Hepatocyte (in vitro differentiated cells): Measurements from ENCODE around the gene SSTR4. TPM values are rescaled to one million over a fixed set of nuclear protein-coding genes. Genes with fewer than 3 reads are reported as not detected.

Experiments
- DNase-seq: peaks from one replicate; pipeline ENCODE4 v3.0.0-alpha.2; 2016; ENCODE audit warnings: low spot score
- H2AFZ ChIP-seq: fragments of 200-600 bp; sonication (generic); 2 replicates; pipeline ENCODE4 v1.6.0; 2016; ENCODE audit warnings: antibody characterized with exemption, mild to moderate bottlenecking
- H3K27ac ChIP-seq: fragments of 200-600 bp; sonication (generic); 2 replicates; pipeline ENCODE4 v1.5.1; 2016; ENCODE audit warnings: mild to moderate bottlenecking
- H3K27me3 ChIP-seq: fragments of 200-600 bp; sonication (generic); 2 replicates; pipeline ENCODE4 v1.6.1; 2016
- H3K36me3 ChIP-seq: fragments of 200-600 bp; sonication (generic); replicated peaks from 2 replicates; pipeline ENCODE4 v1.5.1; 2016; ENCODE audit warnings: low read depth; ENCODE audit not compliant: insufficient read depth
- H3K4me1 ChIP-seq: fragments of 200-600 bp; sonication (generic); 2 replicates; pipeline ENCODE4 v1.5.1; 2016; ENCODE audit warnings: mild to moderate bottlenecking, moderate library complexity; ENCODE audit not compliant: insufficient read depth
- H3K4me2 ChIP-seq: fragments of 200-600 bp; sonication (generic); 2 replicates; pipeline ENCODE4 v1.6.0; 2016
- H3K4me3 ChIP-seq: fragments of 200-600 bp; sonication (generic); 2 replicates; pipeline ENCODE4 v1.5.1; 2016; ENCODE audit warnings: mild to moderate bottlenecking
- H3K79me2 ChIP-seq: fragments of 200-600 bp; sonication (generic); 2 replicates; pipeline ENCODE4 v1.6.0; 2017; ENCODE audit warnings: mild to moderate bottlenecking
- H3K9me2 ChIP-seq: fragments of 200-600 bp; sonication (generic); replicated peaks from 2 replicates; pipeline ENCODE4 v1.6.0; 2017; ENCODE audit warnings: mild to moderate bottlenecking; ENCODE audit not compliant: insufficient read depth
- H3K9me3 ChIP-seq: fragments of 200-600 bp; sonication (generic); 2 replicates; pipeline ENCODE4 v1.5.1; 2016; ENCODE audit warnings: low read depth, mild to moderate bottlenecking
- H4K20me1 ChIP-seq: fragments of 200-600 bp; sonication (generic); 2 replicates; pipeline ENCODE4 v1.6.0; 2016; ENCODE audit warnings: mild to moderate bottlenecking; ENCODE audit not compliant: insufficient read depth, poor library complexity, severe bottlenecking
- CTCF ChIP-seq: fragments of 200-600 bp; sonication (generic); IDR thresholded peaks from 2 replicates; pipeline ENCODE4 v1.5.1; 2016; ENCODE audit warnings: antibody characterized with exemption, mild to moderate bottlenecking; ENCODE audit not compliant: poor library complexity
- EZH2 ChIP-seq: fragments of 200-600 bp; sonication (generic); IDR thresholded peaks from 2 replicates; pipeline ENCODE4 v1.6.1; 2016; ENCODE audit warnings: antibody characterized with exemption, mild to moderate bottlenecking, borderline replicate concordance
- EZH2phosphoT487 ChIP-seq: fragments of 200-600 bp; sonication (generic); IDR thresholded peaks from one replicate; pipeline ENCODE4 v1.6.1; 2018; ENCODE audit warnings: antibody characterized with exemption, mild to moderate bottlenecking, low read depth, moderate library complexity; ENCODE audit not compliant: unreplicated experiment, severe bottlenecking
- WGBS: methylation state at CpG from one replicate; pipeline ENCODE4 v1.1.6; 2016; ENCODE audit warnings: low lambda C conversion rate; ENCODE audit errors: missing lambda C conversion rate; 5-methylcytosine and 5-hydroxymethylcytosine counted together
- polyA plus RNA-seq: library from polyadenylated mRNA; unstranded; fragments of >200 nt; fragmentation: Nextera tagmentation; extraction: Ambion mirVana; gene quantifications from 2 replicates; pipeline ENCODE4 v1.2.1, GENCODE V29; 2016
- total RNA-seq: library from RNA; depleted of rRNA; stranded (reverse); fragments of >200 nt; gene quantifications from 2 replicates; pipeline ENCODE4 v1.2.3, GENCODE V29; 2014

The SSTR4 gene
- total and polyA plus RNA-seq, 2 experiments from 2014 or later: 0.53 TPM; not detected in 1

- H3K27ac ChIP-seq: no peak overlapping the region
- no peaks in the 10 kb centered on the region for H3K27me3 ChIP-seq
- no peaks in the 10 kb centered on the region for H3K9me2 ChIP-seq
- peaks cover 34% of the 10 kb centered on the region for H3K4me1 ChIP-seq
- DNase-seq: no peak
- H3K36me3 ChIP-seq: no peaks in the 10 kb centered on the region
- no peaks in the 10 kb centered on the region for H3K79me2 ChIP-seq
- H3K4me3 ChIP-seq: no peak overlapping the region
- no peak overlapping the region for H2AFZ ChIP-seq
- H3K4me2 ChIP-seq: no peak overlapping the region
- TF ChIP-seq EZH2: no peak
- TF ChIP-seq EZH2phosphoT487: no peak
- no peak for TF ChIP-seq CTCF
- H4K20me1 ChIP-seq: no peaks in the 10 kb centered on the region
- no peaks in the 10 kb centered on the region for H3K9me3 ChIP-seq
These were observed 27.5 kb downstream of the SSTR4 start for GRCh38 chr20:23062632-23063031.

DNA sequence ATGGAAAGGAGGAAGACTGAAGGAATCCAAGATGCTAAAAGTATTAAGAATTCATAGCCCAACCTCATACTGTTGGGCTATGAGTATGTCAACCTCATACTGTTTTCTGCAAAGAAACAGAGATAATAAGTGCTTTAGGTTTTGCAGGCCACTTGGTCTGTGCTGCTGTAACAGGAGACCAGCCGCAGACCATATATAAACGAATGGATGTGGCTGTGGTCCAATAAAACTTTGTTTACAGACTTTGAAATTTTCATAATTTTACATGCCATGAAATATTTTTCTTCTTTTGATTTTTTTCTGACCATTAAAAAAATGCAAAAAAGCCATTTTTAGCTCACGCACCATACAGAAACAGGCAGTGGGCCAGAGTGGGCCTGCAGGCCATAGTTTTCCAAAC is 28.1 kb downstream of the SSTR4 start:
- Histone ChIP-seq H4K20me1 (no peaks in the 10 kb centered on the region), H3K9me2 (no peaks in the 10 kb centered on the region), H3K79me2 (no peaks in the 10 kb centered on the region), H3K4me2 (no peak overlapping the region), H3K4me3 (no peak overlapping the region), H3K9me3 (no peaks in the 10 kb centered on the region), H3K27ac (no peak overlapping the region), H3K4me1 (peaks cover 34% of the 10 kb centered on the region), H3K27me3 (no peaks in the 10 kb centered on the region), H2AFZ (no peak overlapping the region), H3K36me3 (no peaks in the 10 kb centered on the region)
- TF ChIP-seq EZH2 (no peak), EZH2phosphoT487 (no peak), CTCF (no peak)
- DNase-seq: no peak
- 84% methylated on average over 3 of the region's 3 CpGs for WGBS

- Histone ChIP-seq H2AFZ (no peak overlapping the region), H3K4me3 (no peak overlapping the region), H3K9me2 (no peaks in the 10 kb centered on the region), H3K27ac (no peak overlapping the region), H4K20me1 (no peaks in the 10 kb centered on the region), H3K9me3 (no peaks in the 10 kb centered on the region), H3K4me1 (peaks cover 34% of the 10 kb centered on the region), H3K79me2 (no peaks in the 10 kb centered on the region), H3K27me3 (no peaks in the 10 kb centered on the region), H3K4me2 (no peak overlapping the region), H3K36me3 (no peaks in the 10 kb centered on the region)
- WGBS: 84% methylated on average over 2 of the region's 2 CpGs
- TF ChIP-seq EZH2phosphoT487 (no peak), EZH2 (no peak), CTCF (no peak)
- DNase-seq: no peak
These were observed 28.5 kb downstream of the SSTR4 start for GRCh38 chr20:23063581-23063980.
